ENCODE measurements around the gene PWWP2B. TPM values are rescaled to one million over a fixed set of nuclear protein-coding genes. Genes with fewer than 3 reads are reported as not detected.

Gene PWWP2B
- total and polyA plus RNA-seq, 10 of the 15 experiments (the other 5 are each of a cell fraction or from before 2014, with no cell fraction given) = 0.04 to 0.87 (median 0.35) TPM; not detected in 4

DNA sequence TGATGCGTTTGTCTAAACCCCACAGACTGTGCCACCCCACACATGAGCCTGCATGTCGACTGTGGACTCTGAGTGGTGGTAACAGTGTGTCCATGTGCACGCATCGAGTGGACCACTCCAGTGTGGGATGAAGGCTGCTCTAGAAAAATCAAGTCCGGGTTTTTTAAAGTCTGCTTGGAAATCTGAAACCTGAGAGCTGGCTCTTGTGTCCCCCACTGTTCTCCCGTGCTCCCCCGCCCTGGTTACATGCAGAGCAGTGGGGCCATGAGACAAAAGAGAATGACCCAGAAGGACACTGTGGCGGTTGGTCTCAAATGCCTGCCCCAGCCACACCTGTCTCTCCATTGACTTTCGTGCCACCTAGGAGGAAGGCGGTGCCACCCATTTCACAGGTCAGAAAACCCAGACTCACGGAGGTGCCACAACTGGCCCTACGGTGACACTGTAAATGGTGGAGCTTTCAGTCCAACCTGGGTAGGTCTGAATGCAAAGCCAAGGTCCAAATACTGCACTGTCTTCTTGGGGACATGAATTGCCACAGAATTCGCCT, 27.3 kb upstream of the PWWP2B start (continued):
- TF ChIP-seq ELK1 (IDR thresholded peaks at IDR 0.05; ENCODE audit: low read depth, low read length) = no peak

DNA sequence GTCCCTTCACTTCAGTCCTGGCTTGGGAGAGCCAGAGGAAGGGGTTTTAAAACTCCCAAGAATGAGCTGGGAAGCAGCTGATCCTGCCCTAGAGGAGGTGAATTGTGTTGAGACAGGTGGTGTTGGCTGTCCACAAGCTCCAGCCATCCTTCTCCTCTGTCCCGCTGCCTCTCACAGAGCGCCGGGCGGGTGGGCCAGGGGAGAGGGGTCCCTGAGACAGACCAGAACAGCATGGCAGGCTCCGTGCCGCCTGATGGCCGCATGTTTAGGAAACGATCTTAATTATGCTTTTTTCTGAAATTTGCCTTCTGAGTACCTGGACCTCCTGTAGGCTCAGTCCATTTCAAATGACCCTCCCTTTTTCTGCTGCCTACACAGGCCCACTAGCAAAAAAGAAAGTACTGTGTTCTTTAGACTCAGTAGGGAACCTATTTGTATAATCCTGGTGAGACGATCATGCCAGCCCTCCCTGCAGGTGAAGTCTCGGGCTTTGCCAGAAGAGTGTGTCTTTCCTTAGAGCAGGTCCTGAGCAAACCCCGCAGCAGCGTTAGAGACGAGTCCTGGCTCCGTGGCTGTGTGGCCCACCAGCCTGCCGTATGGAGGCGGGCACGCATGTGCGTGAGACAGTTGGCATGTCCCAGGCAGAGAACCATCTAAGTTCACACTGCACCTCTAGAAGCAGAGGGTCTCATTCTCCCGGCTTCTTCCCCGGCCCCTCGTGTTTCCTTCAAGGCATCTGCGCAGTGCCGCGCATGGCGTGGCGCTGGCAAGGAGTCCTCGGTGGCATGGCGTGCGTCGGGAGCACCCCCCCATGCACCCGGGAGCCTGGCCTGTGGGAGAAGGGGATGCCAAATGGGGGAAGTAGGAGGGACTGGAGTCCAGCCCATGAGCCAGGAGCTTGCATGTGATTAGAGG, 26.3 kb upstream of the PWWP2B start:
- H2AFZ ChIP-seq (ENCODE audit: control insufficient read depth, low read depth, low read length) = no peak overlapping the region
- no peak overlapping the region for H3K4me2 ChIP-seq (ENCODE audit: control insufficient read depth, insufficient read depth)
- no peak overlapping the region for H3K27ac ChIP-seq (ENCODE audit: control insufficient read depth, insufficient read depth)
- no peaks in the 10 kb centered on the region for H3K9me3 ChIP-seq (replicated peaks; ENCODE audit: control insufficient read depth, insufficient read depth, low read length)
- WGBS (ENCODE audit: insufficient coverage, insufficient replicate concordance, low lambda C conversion rate, missing lambda C conversion rate) = 82% methylated on average over 30 of the region's 31 CpGs
- no peaks in the 10 kb centered on the region; a peak in 1 of 4 replicates for H3K27me3 ChIP-seq (replicated peaks in 1 of 2; ENCODE audit: control insufficient read depth in 2 of 2, insufficient read depth in 2 of 2, low read length in 1 of 2)
- no peaks in the 10 kb centered on the region for H3K79me2 ChIP-seq (ENCODE audit: control insufficient read depth, insufficient read depth, low read length)
- H3K36me3 ChIP-seq (ENCODE audit: control insufficient read depth in 2 of 2, insufficient read depth in 2 of 2, low read length in 1 of 2) = no peaks in the 10 kb centered on the region
- ChIA-PET SMC1A (ENCODE audit: uncharacterized antibody, unreplicated experiment) (no interaction called here), CTCF (no interaction called here), POLR2A (no interaction called here), RAD21 (ENCODE audit: unreplicated experiment) (no interaction called here)
- no peak overlapping the region for H3K9ac ChIP-seq (ENCODE audit: control insufficient read depth, insufficient read depth, low read length)
- DNase-seq (ENCODE audit: low read depth, low spot score) (no peak), ATAC-seq (no peak), FAIRE-seq (no peak)
- H3K4me1 ChIP-seq (ENCODE audit: control insufficient read depth, insufficient read depth, low read length) = no peaks in the 10 kb centered on the region
- BruUV-seq (replicated peaks) = no TSS peak
- in situ Hi-C loops (cut with MboI) = no loop called here
- TF ChIP-seq CBX3 (IDR thresholded peaks at IDR 0.05; ENCODE audit: borderline replicate concordance, low read depth) (no peak), BMI1 (IDR thresholded peaks at IDR 0.05; ENCODE audit: borderline replicate concordance) (no peak), HDAC6 (IDR thresholded peaks at IDR 0.05; ENCODE audit: unreplicated experiment) (no peak), SP1 (IDR thresholded peaks at IDR 0.05; ENCODE audit: low read depth, low read length) (no peak), NBN (IDR thresholded peaks at IDR 0.05) (no peak), TCF7 (IDR thresholded peaks at IDR 0.05; ENCODE audit: borderline replicate concordance) (no peak), EP300 (IDR thresholded peaks at IDR 0.05; ENCODE audit: borderline replicate concordance in 1 of 2, control insufficient read depth in 1 of 2, low read depth in 2 of 2, low read length in 2 of 2) (no peak), SRF (IDR thresholded peaks at IDR 0.05; ENCODE audit: low read depth in 2 of 2, low read length in 2 of 2) (no peak), SMC3 (IDR thresholded peaks at IDR 0.05; ENCODE audit: borderline replicate concordance, low read length) (no peak), NR2C1 (IDR thresholded peaks at IDR 0.05) (no peak), TCF12 (IDR thresholded peaks at IDR 0.05; ENCODE audit: low read depth, low read length) (no peak), CHD2 (IDR thresholded peaks at IDR 0.05; ENCODE audit: borderline replicate concordance, low read depth, low read length) (no peak)
- TF ChIP-seq, protein P1, sequence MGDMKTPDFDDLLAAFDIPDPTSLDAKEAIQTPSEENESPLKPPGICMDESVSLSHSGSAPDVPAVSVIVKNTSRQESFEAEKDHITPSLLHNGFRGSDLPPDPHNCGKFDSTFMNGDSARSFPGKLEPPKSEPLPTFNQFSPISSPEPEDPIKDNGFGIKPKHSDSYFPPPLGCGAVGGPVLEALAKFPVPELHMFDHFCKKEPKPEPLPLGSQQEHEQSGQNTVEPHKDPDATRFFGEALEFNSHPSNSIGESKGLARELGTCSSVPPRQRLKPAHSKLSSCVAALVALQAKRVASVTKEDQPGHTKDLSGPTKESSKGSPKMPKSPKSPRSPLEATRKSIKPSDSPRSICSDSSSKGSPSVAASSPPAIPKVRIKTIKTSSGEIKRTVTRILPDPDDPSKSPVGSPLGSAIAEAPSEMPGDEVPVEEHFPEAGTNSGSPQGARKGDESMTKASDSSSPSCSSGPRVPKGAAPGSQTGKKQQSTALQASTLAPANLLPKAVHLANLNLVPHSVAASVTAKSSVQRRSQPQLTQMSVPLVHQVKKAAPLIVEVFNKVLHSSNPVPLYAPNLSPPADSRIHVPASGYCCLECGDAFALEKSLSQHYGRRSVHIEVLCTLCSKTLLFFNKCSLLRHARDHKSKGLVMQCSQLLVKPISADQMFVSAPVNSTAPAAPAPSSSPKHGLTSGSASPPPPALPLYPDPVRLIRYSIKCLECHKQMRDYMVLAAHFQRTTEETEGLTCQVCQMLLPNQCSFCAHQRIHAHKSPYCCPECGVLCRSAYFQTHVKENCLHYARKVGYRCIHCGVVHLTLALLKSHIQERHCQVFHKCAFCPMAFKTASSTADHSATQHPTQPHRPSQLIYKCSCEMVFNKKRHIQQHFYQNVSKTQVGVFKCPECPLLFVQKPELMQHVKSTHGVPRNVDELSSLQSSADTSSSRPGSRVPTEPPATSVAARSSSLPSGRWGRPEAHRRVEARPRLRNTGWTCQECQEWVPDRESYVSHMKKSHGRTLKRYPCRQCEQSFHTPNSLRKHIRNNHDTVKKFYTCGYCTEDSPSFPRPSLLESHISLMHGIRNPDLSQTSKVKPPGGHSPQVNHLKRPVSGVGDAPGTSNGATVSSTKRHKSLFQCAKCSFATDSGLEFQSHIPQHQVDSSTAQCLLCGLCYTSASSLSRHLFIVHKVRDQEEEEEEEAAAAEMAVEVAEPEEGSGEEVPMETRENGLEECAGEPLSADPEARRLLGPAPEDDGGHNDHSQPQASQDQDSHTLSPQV (IDR thresholded peaks at IDR 0.05) = no peak
- intact Hi-C loops (cut with micrococcal nuclease; ENCODE audit: unreplicated experiment) = no loop called here
- no peaks in the 10 kb centered on the region for H4K20me1 ChIP-seq (ENCODE audit: control insufficient read depth, insufficient read depth)
- no peak overlapping the region for H3K4me3 ChIP-seq
